Islet precursor cell (in vitro differentiated cells): ENCODE results near the gene FAM180A.
A peak's percentile ranks its signal among the peaks of the same experiment; 100 is the strongest.
"Not testable (repeated sequence)": the region's sequence is repeated elsewhere in the genome, so short reads cannot be mapped to it uniquely, and the experiment has no call there.

Experiments
- DNase-seq: peaks from one replicate; pipeline ENCODE4 v3.0.0-alpha.2; 2018

Gene FAM180A

DNA sequence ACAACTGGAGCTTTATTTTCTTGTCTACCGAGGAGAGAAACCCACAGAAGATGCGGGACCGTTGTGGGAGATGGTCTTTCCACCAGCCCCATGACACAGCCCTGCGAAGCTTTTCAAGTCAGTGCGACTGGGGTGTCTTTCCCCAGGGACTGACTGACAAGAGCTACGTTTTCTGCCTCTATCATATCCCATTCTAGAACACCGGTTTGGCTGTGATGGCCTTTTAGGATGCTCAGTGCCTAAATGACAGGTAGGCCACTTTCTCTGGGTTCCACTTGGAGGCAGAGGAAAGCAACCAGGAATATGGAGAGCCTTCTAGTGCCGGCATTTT, 37.5 kb downstream of the FAM180A start:
- DNase-seq = no peak

DNA sequence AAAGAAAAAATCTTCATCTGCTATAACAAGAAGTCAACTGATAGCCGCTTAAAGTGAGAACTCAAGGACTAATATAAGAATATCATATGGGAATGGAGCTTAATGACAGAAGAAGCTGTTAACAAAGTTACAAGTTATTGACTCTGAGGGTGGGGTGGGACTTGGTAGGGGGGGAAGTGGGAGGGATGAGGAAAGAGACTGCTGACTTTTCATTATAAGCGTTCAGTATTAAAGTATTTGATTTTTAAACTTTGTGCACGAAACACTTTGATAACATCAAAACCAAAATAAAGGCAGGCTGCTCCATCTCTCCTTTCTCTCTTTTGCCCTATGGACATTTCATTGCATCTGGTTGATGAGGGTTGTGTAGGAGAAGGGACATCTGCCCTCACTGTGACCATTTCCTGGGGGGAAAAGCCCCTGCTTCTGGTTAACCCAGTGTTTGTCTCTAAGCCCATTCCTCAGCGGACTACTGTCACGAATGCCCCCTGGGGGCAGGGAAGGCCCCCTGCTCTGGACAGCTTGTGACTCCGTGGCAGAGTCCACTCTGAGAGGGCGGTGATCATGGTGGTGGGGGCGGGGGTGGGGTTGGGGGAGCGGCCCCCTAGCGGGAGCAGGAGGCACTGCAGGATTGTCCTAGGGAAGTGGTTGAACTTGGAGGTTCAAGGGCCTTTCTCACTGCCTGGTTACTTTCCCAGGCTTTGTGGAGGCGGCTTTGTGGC, 38.0 kb downstream of the FAM180A start:
- DNase-seq = peak; percentile 69

DNA sequence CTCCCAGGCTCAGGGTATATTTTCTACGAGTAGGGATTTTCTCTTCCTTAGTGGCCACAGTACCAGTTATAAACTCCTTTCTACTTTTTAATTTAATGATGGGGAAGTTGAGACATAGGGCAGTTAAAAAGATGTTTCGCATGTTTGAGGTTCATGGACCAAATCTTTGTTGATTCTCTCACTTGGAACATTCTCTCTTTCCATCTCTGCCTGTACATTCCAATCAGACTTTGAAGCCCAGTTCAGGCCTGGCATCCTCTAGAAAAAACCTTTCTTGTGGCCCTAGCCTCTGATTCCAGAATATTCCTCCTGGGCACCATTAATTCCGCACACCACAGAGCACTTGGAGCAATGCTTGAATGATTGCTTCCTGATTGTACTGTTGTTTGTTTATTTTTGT, 39.1 kb downstream of the FAM180A start:
- DNase-seq = no peak

DNA sequence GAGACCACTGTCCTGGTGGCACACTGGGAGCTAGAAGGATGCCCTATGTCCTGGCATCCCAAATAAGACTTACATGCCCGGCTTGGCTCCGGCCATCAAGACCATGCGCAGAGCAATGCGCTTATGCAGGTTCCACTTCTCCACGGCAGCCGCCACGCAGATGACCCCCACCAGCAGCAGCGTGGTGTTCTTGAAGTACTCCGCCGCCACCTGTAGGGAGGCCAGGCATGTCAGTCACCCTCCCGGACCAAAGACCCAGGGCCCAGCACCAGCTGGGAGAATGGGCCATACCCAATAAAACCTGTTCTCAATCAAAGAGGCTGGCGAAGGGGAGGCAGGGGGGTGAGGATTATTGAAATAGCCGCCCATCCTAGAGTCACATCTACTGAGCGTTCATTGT, 40.6 kb downstream of the FAM180A start:
- DNase-seq = peak; percentile 64

DNA sequence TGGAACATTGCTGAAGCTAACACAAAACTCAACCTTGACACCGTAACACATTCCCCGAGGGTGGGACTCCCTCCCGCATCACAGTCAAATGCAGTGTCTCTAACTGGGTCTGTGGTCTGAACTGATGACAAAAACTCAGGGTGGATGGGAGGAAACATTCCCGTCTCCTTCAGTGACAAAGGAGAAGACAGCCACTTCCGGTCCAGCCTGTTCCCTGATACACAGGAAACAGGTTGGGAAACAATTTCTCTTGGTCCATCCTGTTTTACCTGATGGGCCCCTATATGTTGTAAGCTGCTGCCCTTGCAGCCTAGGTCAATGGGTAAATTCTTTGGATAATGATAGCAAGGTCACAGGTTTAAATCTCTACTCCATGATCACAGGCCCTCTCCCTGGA, 41.0 kb downstream of the FAM180A start:
- DNase-seq = peak; percentile 81

DNA sequence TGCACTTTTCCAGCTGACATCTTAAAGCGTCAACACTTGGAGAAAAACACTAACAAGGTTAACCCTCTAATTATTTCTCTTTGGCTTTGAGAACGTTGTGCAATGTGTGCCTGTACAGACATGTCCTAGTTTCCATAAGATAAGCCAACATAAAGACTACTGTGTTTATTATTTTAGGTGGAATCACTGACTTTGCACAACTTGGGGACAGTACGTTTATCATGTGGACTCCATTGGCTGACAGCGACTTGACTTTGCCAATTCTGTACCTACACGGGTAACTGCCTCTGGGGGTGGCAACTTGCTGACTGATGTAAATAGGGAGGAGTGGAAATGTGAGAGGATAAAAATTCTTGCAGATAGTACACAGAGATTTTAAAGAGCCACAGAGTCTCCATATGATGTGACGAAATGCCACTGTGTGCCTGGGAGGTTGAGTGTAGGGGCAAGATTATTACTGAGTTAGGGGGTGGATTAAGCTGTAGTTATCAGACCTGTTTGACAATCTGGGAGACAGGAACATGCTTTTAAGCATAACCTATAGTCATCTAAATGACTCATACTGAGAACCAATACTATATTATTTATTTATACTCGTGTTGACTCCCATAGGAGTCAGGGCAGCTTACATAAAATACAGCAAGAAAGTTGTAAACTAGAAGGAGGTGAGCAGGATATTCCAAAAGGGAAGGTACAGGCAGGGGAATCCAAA, 41.6 kb downstream of the FAM180A start:
- no peak for DNase-seq

DNA sequence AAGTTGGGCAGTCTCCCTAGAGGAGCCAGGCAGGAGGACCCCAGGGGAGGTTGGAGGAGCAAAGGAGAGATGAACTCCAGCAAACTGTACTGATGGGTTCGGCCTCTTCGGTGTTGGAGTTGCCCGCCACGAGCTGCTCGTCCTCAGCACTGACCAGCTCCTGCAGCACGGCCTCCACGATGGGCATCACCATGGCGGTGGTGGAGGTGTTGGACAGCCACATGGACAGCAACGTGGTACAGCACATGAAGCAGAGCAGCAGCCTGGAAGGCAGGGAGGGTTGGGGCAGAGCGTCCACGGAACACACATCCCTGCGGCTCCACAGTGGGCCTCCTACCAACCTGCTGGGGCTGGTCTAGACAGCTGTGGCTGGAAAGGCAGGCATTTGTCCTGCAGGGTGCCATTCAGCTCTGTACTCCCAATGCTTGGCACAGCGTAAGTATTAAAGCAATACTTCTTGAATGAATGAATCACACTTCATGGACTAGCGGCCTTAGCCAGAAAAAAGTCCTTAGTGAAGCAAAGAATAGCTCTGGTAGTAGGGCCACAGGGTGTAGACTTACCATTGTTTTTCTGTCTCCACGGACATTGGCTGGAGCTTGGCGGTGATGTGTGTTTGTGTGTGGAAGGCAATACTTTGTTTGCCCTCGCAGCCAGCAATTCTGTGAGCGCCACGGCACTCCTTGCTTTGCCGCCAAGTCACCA, 42.4 kb downstream of the FAM180A start:
- DNase-seq = no peak

DNA sequence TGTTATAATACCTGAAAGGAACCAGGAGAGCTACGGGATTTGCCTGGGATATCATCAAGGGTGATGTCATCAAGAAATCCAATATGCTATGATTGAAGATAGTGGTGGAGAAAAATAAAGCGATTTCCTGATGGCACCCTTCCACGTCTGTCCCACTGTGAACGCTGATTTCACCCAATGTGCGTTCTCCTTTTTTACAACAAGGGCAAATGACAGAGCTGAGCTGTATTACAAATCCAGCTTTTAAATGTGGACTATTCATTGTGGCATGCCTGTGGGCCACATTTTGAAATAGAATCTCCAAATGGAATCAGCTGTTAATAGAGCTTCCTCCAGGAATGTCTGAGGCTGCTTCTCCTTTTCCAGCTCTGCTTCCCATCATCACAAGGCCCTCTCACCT, 43.9 kb downstream of the FAM180A start:
- DNase-seq = no peak

DNA sequence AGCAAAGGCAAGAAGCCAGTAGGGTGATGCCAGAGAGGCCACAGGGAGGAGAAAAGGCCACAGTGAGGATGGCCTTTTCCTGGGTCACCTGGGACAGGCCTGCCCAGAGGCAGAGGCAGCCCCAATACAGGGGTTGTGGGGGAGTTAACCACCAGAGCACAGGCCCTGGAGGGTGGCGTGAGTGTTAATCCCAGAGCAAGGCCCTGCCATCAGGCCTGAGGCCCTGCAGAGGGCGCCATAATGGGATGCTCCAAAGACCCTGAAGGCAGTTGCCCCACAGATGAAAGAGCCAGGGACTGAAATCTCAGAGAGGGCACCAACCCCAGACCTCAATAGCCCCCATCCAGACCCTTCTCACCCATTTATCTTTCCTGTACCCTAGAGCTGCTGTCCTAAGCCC, 44.5 kb downstream of the FAM180A start:
- DNase-seq = no peak

DNA sequence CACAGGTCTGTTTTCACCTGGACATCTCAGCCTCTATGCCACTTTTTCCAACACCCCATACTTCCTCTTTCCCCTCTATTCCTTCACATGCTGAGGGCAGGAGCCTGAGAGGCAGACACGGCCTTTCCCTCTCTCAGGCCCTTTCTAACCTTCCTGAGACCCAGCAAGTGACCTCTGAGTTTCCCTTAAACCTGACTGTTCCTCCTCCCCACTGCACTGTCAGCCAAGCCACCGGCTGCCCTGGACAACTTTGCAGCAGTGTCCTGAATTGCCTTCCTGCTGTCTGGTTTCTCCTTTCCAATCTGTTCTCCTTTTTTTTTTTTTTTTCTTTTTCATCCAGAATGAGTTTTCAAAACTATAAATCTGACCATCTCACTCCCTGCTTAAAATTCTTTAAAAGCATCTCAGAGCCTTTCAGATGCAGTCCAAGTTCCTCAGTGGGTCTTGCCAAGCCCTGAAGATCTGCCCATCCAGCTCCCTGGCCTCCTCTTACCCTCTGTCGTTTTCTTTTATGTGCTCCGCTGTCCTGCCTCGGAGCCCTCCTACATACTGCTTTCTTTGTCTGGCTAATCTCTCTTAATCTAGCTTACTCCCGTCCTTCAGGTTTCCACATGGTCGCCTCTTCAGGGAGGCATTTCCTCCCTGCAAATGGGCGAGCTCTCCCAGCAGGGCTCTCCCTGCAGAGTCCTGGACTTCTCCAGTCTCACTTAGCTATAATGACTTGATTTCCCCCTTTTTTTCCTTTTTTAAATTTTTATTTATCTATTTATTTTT, 51.1 kb downstream of the FAM180A start:
- DNase-seq = peak; percentile 81

DNA sequence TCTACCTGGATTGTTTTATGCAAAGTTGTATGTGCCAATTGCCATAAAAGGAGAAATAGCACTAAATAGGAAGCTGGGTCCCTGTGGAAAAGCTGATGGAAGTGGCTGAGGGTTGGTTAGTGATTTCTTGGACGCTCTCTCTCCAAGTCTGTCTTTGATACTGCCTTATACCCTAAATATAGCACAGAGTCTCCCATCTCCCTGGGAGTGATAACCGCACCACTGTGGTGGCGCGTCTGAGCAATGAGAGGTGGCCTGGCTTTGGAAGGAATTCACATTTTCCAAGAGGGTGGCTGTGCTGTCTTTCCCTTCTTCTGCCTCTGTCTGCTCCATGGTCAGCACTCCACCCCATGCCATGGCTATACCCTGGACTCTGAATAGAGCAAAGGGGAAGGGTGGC, 55.1 kb downstream of the FAM180A start:
- DNase-seq = no peak

DNA sequence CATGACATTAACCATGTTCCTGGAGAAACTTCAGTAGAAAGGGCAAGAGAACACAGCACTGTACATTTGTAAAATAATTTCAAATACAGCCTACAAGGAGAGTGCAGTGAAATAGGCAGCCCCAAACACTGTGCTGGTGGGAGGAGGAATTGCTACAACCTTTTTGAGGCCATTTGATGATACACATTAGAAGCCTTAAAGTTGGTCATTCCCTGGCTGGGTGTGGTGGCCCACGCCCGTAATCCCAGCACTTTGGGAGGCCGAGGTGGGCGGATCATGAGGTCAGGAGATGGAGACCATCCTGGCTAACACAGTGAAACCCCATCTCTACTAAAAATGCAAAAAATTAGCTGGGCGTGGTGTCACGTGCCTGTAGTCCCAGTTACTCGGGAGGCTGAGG, 56.0 kb downstream of the FAM180A start:
- not testable (repeated sequence) for DNase-seq

DNA sequence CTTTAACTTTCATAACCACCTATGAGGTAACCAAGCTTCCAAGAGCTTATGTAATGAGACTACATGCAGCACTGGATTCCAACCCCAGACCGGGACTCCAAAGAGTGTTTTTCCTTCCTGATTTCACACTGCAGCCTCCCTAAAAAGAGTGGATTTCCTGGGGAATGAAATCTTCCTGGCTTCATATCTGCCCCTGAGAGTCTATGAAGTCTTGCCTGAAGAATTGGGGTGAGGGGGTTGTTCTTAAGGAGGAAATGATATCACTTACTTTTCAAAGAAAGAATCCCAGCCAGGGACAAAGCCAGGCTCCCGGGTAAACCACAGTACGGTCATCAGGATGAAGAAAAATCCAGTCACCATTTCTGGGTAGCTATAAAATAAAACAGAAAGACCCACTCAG, 56.6 kb downstream of the FAM180A start:
- DNase-seq = no peak

DNA sequence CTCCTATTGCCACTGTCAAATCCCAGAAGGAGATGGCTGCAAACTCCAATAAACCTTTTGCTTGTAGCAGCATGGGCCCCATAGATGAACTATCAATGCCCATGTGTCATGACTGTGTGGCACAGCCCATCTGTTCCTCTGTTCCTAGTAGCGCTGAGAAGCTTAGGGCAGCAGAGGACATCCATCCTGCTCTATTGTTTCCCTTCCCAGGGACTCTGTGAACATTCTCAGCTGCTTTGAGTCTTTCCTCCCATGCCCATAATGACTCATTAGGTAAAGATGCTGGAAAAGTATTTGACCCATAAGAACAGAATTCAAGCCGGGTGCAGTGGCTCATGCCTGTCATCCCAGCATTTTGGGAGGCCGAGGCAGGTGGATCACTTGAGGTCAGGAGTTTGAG, 58.0 kb downstream of the FAM180A start:
- no peak for DNase-seq

DNA sequence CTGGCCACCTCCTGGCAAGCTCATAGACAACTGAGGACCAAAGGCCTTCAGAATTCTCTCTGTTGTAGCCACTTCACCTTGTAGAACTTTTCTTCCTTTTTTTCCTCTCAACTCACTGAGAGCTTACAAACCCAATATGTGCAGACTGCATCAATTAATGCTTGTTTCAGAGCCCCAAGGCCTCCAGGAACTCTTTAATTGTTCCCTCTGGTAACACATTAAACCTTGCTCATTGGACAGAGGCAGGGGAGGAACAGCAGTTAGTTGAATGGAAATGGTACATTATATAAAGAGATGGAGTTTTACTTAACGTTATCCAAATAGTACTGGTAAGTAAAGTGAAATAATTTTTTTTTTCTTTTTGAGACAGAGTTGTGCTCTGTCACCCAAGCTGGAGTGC, 61.1 kb downstream of the FAM180A start:
- no peak for DNase-seq

DNA sequence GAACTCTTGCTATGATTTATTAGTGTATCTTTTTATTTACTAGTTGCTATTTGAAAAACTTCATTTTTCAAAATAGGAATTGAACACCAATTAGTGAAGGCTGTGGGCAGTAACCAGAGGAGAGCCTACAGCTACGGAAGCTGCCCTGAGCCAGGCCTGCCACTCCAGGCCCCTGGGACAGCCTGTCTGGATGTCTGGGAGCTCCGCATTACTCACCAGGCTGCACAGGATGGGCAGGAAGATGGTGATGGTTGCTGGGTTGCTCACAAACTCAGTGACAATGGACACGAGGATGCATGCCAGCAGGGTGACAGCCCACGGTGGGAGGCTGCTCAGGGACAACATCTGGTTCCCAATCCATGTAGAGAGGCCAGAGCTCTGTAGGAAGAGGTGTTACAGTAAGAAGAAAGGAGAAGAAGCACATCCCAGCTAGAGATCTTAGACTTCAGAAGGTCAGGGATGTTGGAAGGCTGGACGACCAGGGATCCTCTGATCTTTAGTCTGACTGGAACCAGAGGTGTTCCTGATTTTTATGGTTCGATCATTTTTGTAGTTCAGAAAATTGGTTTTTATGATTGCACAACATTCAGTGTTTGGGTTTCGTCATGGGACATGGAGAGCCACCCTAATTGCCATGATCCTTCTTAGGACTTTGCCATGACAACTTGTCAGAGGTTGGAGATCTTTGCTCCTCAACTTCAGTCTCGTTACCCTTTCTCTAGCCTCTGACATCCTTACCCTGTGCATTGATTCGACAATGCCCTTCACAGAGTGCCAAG, 63.1 kb downstream of the FAM180A start:
- DNase-seq = peak; percentile 79

DNA sequence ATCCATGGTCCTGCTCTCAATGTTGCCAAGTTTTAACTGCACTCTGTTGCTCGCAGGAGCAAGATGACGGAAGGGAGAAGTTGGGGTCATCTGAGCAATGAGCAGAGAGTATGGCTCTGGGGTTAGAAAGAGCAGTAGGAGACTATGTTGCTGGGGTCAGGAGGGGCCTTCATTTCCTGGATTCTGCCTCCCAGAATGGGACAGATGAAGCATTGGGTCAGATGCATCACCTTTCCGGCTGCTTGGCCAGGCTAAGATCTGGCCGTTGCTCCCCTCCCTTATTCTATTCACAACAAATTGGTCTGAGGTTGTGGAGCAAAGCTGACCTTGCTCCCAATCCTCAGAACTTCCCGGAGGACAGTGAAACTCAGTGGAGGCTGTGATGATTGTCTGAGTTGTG, 63.9 kb downstream of the FAM180A start:
- no peak for DNase-seq

DNA sequence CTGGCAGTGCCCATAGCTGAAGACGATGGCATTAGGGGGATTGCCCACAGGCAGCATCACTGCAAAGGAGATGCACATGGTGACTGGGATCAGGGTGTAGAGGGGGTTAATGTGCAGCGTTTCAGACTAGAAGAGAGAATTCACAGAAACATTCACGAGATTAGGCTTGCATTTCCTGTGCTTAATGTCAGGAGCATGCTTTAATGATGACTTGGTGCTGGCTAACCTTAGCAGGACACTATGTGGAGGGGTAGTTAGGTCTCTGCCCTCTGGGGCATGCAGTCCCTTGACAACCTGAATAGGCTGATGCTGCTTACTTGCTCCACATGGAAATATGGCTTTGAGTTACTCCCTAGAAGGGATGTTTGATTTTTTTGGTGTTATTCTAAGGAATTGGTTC, 64.5 kb downstream of the FAM180A start:
- peak; percentile 75 for DNase-seq

DNA sequence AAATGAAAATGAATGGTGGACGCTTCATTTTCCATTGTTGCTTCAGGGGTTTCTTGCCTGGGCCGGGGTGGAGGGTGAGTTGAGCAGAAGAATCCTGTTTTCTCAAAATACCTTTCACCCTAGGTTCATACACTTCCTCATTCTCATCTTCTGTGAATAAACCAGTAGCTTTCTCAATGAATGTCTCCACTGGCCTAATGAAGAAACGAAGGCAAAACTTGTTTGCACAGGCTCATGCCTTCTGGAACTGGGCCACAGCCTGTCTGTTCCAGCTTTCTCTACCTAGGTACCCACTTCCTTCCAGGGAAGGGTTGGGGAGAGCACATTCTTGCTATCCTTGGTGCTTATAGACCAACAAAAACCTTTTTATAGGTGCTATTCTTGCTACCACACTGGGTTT, 65.0 kb downstream of the FAM180A start:
- no peak for DNase-seq

DNA sequence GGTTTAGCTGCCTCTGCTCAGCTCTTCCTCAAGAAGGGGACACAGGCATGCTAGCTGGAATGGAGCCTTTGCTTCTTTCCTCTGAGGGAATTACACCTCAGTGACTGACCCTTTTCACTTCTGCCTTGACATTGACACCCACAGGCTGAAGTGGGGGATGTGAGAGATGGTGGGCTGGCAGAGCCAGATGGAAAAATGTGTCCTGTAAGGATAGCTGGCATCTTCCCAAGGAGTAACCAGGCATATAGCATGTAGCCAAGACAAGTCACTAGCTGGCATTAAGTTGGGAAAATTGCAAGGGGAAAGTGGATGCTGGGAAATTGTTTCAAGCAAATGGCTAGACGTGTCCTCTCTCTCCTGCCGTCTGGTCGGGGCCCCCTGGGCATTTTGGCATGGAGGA, 66.4 kb downstream of the FAM180A start:
- DNase-seq = no peak

DNA sequence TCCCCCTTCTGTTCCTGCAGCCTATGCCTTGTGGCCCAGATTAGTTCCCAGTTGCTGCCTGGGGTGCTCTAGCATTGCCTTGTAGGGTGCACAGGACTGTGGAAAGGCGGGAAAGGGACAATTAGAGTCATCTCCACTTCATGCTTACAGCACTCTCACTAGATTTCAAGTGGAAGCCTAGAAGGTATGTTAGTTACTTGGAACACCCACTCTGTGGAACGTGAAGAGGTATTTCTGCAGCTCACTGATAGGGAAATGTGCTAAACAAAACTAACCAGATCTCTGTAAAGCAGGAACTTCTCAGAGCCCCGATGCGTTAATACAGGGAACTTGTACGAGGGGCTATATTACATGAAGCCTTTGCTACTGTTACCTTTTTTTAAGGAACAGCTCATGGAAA, 66.9 kb downstream of the FAM180A start:
- DNase-seq = no peak
